ENCODE results near the gene SLC7A6. TPM values are rescaled to one million over a fixed set of nuclear protein-coding genes. Genes with fewer than 3 reads are reported as not detected.
A peak's percentile ranks its signal among the peaks of the same experiment; 100 is the strongest.

SLC7A6 gene
- total and polyA plus RNA-seq, 9 donors: 3.1 to 14.4 (median 9.0) TPM

- intact Hi-C loops (cut with DNase I): no loop called here
- Histone ChIP-seq H3K4me1 (ENCODE audit: insufficient read depth) (peaks cover 3% of the 10 kb centered on the region), H3K27me3 (no peaks in the 10 kb centered on the region), H3K27ac (no peak overlapping the region), H3K9me3 (no peaks in the 10 kb centered on the region), H3K36me3 (no peaks in the 10 kb centered on the region), H3K4me3 (no peak overlapping the region)
- TF ChIP-seq EP300 (IDR thresholded peaks at IDR 0.05): no peak
- TF ChIP-seq CTCF (IDR thresholded peaks at IDR 0.05): no peak
- TF ChIP-seq POLR2A (IDR thresholded peaks at IDR 0.05): no peak
- DNase-seq: peak in 1 of 5 donors; percentile 25
- WGBS, 3 donors: 34 to 57% (median 46%) methylated on average over 11 of the region's 11 CpGs
Measured at GRCh38 chr16:68345351-68345810, 81.1 kb downstream of the SLC7A6 start.

GRCh38 chr16:68345958-68346635 lies 81.8 kb downstream of the SLC7A6 start:
- Histone ChIP-seq H3K4me3 (no peak overlapping the region), H3K27me3 (no peaks in the 10 kb centered on the region), H3K4me1 (ENCODE audit: insufficient read depth) (peaks cover 3% of the 10 kb centered on the region), H3K36me3 (no peaks in the 10 kb centered on the region), H3K27ac (no peak overlapping the region), H3K9me3 (no peaks in the 10 kb centered on the region)
- 94 to 96% (median 94%) methylated on average over 16 of the region's 16 CpGs for WGBS, 3 donors
- intact Hi-C loops (cut with DNase I): no loop called here
- TF ChIP-seq EP300 (IDR thresholded peaks at IDR 0.05) (no peak), CTCF (IDR thresholded peaks at IDR 0.05) (no peak), POLR2A (IDR thresholded peaks at IDR 0.05) (no peak)
- peak in 1 of 5 donors; percentile 15 for DNase-seq

- 83 to 91% (median 87%) methylated on average over 12 of the region's 12 CpGs for WGBS, 3 donors
Measured at GRCh38 chr16:68346892-68347480, 82.7 kb downstream of the SLC7A6 start.

GRCh38 chr16:68347605-68348004 lies 83.3 kb downstream of the SLC7A6 start:
- H3K4me3 ChIP-seq: no peak overlapping the region
- H3K36me3 ChIP-seq: peaks cover 5% of the 10 kb centered on the region
- H3K27ac ChIP-seq: no peak overlapping the region
- H3K27me3 ChIP-seq: no peaks in the 10 kb centered on the region
- DNase-seq: no peak
- H3K9me3 ChIP-seq: no peaks in the 10 kb centered on the region
- TF ChIP-seq EP300 (IDR thresholded peaks at IDR 0.05): no peak
- intact Hi-C loops (cut with DNase I): no loop called here
- 77 to 88% (median 85%) methylated on average over 4 of the region's 4 CpGs for WGBS, 3 donors
- H3K4me1 ChIP-seq (ENCODE audit: insufficient read depth): peaks cover 3% of the 10 kb centered on the region

More at GRCh38 chr16:68346892-68347480, 82.7 kb downstream of the SLC7A6 start:
- peak in 1 of 5 donors; percentile 14 for DNase-seq
- H3K27ac ChIP-seq: no peak overlapping the region
- intact Hi-C loops (cut with DNase I): no loop called here
- no peaks in the 10 kb centered on the region for H3K27me3 ChIP-seq
- no peak for TF ChIP-seq CTCF (IDR thresholded peaks at IDR 0.05)
- no peak for TF ChIP-seq EP300 (IDR thresholded peaks at IDR 0.05)
- no peak for TF ChIP-seq POLR2A (IDR thresholded peaks at IDR 0.05)
- peaks cover 3% of the 10 kb centered on the region for H3K4me1 ChIP-seq (ENCODE audit: insufficient read depth)
- no peaks in the 10 kb centered on the region for H3K9me3 ChIP-seq
- no peak overlapping the region for H3K4me3 ChIP-seq
- peaks cover 1% of the 10 kb centered on the region for H3K36me3 ChIP-seq
